GM18858 (cell line): ENCODE data around the gene ANTXR1.
"Not testable (repeated sequence)": the region's sequence is repeated elsewhere in the genome, so short reads cannot be mapped to it uniquely, and the experiment has no call there.

Experiments used
- ATAC-seq: cut with Tn5 transposase; IDR thresholded peaks from one replicate; pipeline ENCODE4 v1.9.1; 2021; ENCODE audit not compliant: unreplicated experiment

The ANTXR1 gene

GRCh38 chr2:69225933-69226332 is 213.0 kb downstream of the ANTXR1 start:
- ATAC-seq = no peak

- ATAC-seq = no peak
Observed at GRCh38 chr2:69226903-69227302, 213.9 kb downstream of the ANTXR1 start.

GRCh38 chr2:69227716-69228115 is 214.7 kb downstream of the ANTXR1 start:
- ATAC-seq = no peak

- not testable (repeated sequence) for ATAC-seq
Observed at GRCh38 chr2:69230946-69231345, 218.0 kb downstream of the ANTXR1 start.

GRCh38 chr2:69231612-69232277 is 218.8 kb downstream of the ANTXR1 start:
- ATAC-seq = no peak

GRCh38 chr2:69235835-69236234 is 222.9 kb downstream of the ANTXR1 start:
- not testable (repeated sequence) for ATAC-seq

GRCh38 chr2:69237070-69237670 is 224.2 kb downstream of the ANTXR1 start:
- ATAC-seq = no peak

- ATAC-seq = no peak
Observed at GRCh38 chr2:69238449-69239031, 225.6 kb downstream of the ANTXR1 start.

- ATAC-seq = no peak
Observed at GRCh38 chr2:69241093-69241492, 228.1 kb downstream of the ANTXR1 start.

- no peak for ATAC-seq
Observed at GRCh38 chr2:69241664-69242514, 228.9 kb downstream of the ANTXR1 start.

- no peak for ATAC-seq
Observed at GRCh38 chr2:69242651-69243051, 229.7 kb downstream of the ANTXR1 start.

- ATAC-seq = no peak
Observed at GRCh38 chr2:69243652-69244051, 230.7 kb downstream of the ANTXR1 start.

- ATAC-seq = no peak
Observed at GRCh38 chr2:69244882-69245281, 231.9 kb downstream of the ANTXR1 start.

GRCh38 chr2:69247583-69247982 is 234.6 kb downstream of the ANTXR1 start:
- ATAC-seq = no peak

GRCh38 chr2:69248232-69248631 is 235.3 kb downstream of the ANTXR1 start:
- ATAC-seq = no peak

- no peak for ATAC-seq
Observed at GRCh38 chr2:69250981-69251380, 238.0 kb downstream of the ANTXR1 start.

- ATAC-seq = no peak
Observed at GRCh38 chr2:69251943-69252342, 239.0 kb downstream of the ANTXR1 start.

- no peak for ATAC-seq
Observed at GRCh38 chr2:69253112-69253511, 240.1 kb downstream of the ANTXR1 start.

GRCh38 chr2:69253611-69254301 is 240.8 kb downstream of the ANTXR1 start:
- ATAC-seq = no peak

- no peak for ATAC-seq
Observed at GRCh38 chr2:69255760-69256159, 242.8 kb downstream of the ANTXR1 start.

GRCh38 chr2:69259994-69260591 is 247.1 kb downstream of the ANTXR1 start:
- ATAC-seq = not testable (repeated sequence)
